IPS-18a (cell line): ENCODE measurements around the gene TMPRSS13.
"Not testable (repeated sequence)": the region's sequence is repeated elsewhere in the genome, so short reads cannot be mapped to it uniquely, and the experiment has no call there.

ENCODE experiments used
- H3K27ac ChIP-seq: one replicate; pipeline ENCODE4 v1.5.1; 2013; ENCODE audit warnings: low read length
- H3K27me3 ChIP-seq: one replicate; pipeline ENCODE4 v1.6.1; 2013; ENCODE audit warnings: mild to moderate bottlenecking, low read length; ENCODE audit not compliant: control insufficient read depth, insufficient read depth
- H3K36me3 ChIP-seq: one replicate; pipeline ENCODE4 v1.6.1; 2013; ENCODE audit warnings: low read depth, low read length; ENCODE audit not compliant: control insufficient read depth
- H3K4me1 ChIP-seq: one replicate; pipeline ENCODE4 v1.6.1; 2013; ENCODE audit warnings: low read depth, low read length; ENCODE audit not compliant: control insufficient read depth
- H3K4me3 ChIP-seq: one replicate; pipeline ENCODE4 v1.5.1; 2013; ENCODE audit warnings: low read length
- H3K9ac ChIP-seq: one replicate; pipeline ENCODE4 v1.6.1; 2013; ENCODE audit warnings: mild to moderate bottlenecking, low read length, moderate library complexity
- H3K9me3 ChIP-seq: one replicate; pipeline ENCODE4 v1.6.1; 2013; ENCODE audit warnings: low read depth, low read length; ENCODE audit not compliant: control insufficient read depth

The TMPRSS13 gene

GRCh38 chr11:117948466-117948865 lies 19.3 kb upstream of the TMPRSS13 start:
- H3K9me3 ChIP-seq, H3K36me3 ChIP-seq, H3K4me3 ChIP-seq, H3K27ac ChIP-seq, H3K27me3 ChIP-seq, H3K4me1 ChIP-seq, H3K9ac ChIP-seq: not testable (repeated sequence)

GRCh38 chr11:117947751-117948150 lies 18.5 kb upstream of the TMPRSS13 start:
- not testable (repeated sequence) for H3K36me3 ChIP-seq, H3K4me1 ChIP-seq, H3K27me3 ChIP-seq, H3K9ac ChIP-seq, H3K4me3 ChIP-seq, H3K9me3 ChIP-seq, H3K27ac ChIP-seq

GRCh38 chr11:117946842-117947526 lies 17.8 kb upstream of the TMPRSS13 start:
- Histone ChIP-seq H3K4me3 (no peak overlapping the region), H3K36me3 (no peaks in the 10 kb centered on the region), H3K9me3 (no peaks in the 10 kb centered on the region), H3K9ac (no peak overlapping the region), H3K27me3 (no peaks in the 10 kb centered on the region), H3K27ac (no peak overlapping the region), H3K4me1 (no peaks in the 10 kb centered on the region)

- no peak overlapping the region for H3K9ac ChIP-seq
- H3K27me3 ChIP-seq, result no peaks in the 10 kb centered on the region
- no peak overlapping the region for H3K27ac ChIP-seq
- no peak overlapping the region for H3K4me3 ChIP-seq
- H3K9me3 ChIP-seq, result no peaks in the 10 kb centered on the region
- H3K4me1 ChIP-seq, result no peaks in the 10 kb centered on the region
- H3K36me3 ChIP-seq, result no peaks in the 10 kb centered on the region
These were observed 17.1 kb upstream of the TMPRSS13 start for GRCh38 chr11:117946156-117946841.

- Histone ChIP-seq H3K27ac (no peak overlapping the region), H3K9me3 (no peaks in the 10 kb centered on the region), H3K4me3 (no peak overlapping the region), H3K9ac (no peak overlapping the region), H3K27me3 (no peaks in the 10 kb centered on the region), H3K4me1 (no peaks in the 10 kb centered on the region), H3K36me3 (no peaks in the 10 kb centered on the region)
These were observed 16.0 kb upstream of the TMPRSS13 start for GRCh38 chr11:117945047-117945810.

- Histone ChIP-seq H3K9ac (no peak overlapping the region), H3K27me3 (no peaks in the 10 kb centered on the region), H3K4me1 (no peaks in the 10 kb centered on the region)
These were observed 15.4 kb upstream of the TMPRSS13 start for GRCh38 chr11:117944554-117944953.

GRCh38 chr11:117941976-117942654 lies 12.9 kb upstream of the TMPRSS13 start:
- H3K4me1 ChIP-seq, result no peaks in the 10 kb centered on the region
- H3K27me3 ChIP-seq, result no peaks in the 10 kb centered on the region
- no peaks in the 10 kb centered on the region for H3K36me3 ChIP-seq
- no peak overlapping the region for H3K27ac ChIP-seq
- H3K9me3 ChIP-seq, result no peaks in the 10 kb centered on the region
- no peak overlapping the region for H3K9ac ChIP-seq
- H3K4me3 ChIP-seq, result no peak overlapping the region

More at GRCh38 chr11:117944554-117944953, 15.4 kb upstream of the TMPRSS13 start:
- Histone ChIP-seq H3K4me3 (no peak overlapping the region), H3K9me3 (no peaks in the 10 kb centered on the region), H3K36me3 (no peaks in the 10 kb centered on the region), H3K27ac (no peak overlapping the region)

- no peak overlapping the region for H3K9ac ChIP-seq
- no peaks in the 10 kb centered on the region for H3K36me3 ChIP-seq
- H3K27ac ChIP-seq, result no peak overlapping the region
- H3K4me1 ChIP-seq, result no peaks in the 10 kb centered on the region
- H3K27me3 ChIP-seq, result no peaks in the 10 kb centered on the region
- no peak overlapping the region for H3K4me3 ChIP-seq
- no peaks in the 10 kb centered on the region for H3K9me3 ChIP-seq
These were observed 12.0 kb upstream of the TMPRSS13 start for GRCh38 chr11:117941163-117941707.

GRCh38 chr11:117940736-117941135 lies 11.5 kb upstream of the TMPRSS13 start:
- Histone ChIP-seq H3K4me1 (no peaks in the 10 kb centered on the region), H3K27ac (no peak overlapping the region), H3K36me3 (no peaks in the 10 kb centered on the region), H3K9me3 (no peaks in the 10 kb centered on the region), H3K9ac (no peak overlapping the region), H3K27me3 (no peaks in the 10 kb centered on the region), H3K4me3 (no peak overlapping the region)

- no peak overlapping the region for H3K4me3 ChIP-seq
- no peak overlapping the region for H3K9ac ChIP-seq
- no peaks in the 10 kb centered on the region for H3K9me3 ChIP-seq
- no peak overlapping the region for H3K27ac ChIP-seq
- H3K36me3 ChIP-seq, result no peaks in the 10 kb centered on the region
- no peaks in the 10 kb centered on the region for H3K27me3 ChIP-seq
- H3K4me1 ChIP-seq, result peaks cover 4% of the 10 kb centered on the region
These were observed 7.8 kb upstream of the TMPRSS13 start for GRCh38 chr11:117936973-117937372.
